Heart left ventricle (tissue), 13 donors: ENCODE data around the gene WDR87.

Source experiments
- POLR2A ChIP-seq, 2 donors: fragments of 450-650 bp; IDR thresholded peaks; one replicate each; pipeline ENCODE4 v1.6.1; 2017; ENCODE audit warnings: antibody characterized with exemption in 2 of 2, mild to moderate bottlenecking in 2 of 2, moderate library complexity in 2 of 2
- TF ChIP-seq, protein P1 (sequence below), 12 donors: fragments of 200-600 bp; sonication (generic) in 4 of 12; IDR thresholded peaks; one replicate each; pipeline versions ENCODE4 v1.5.0 to v1.8.0; 2018 to 2022; ENCODE audit warnings: antibody characterized with exemption in 12 of 12, mild to moderate bottlenecking in 5 of 12
- donor health status: ischemic (EF 13 %, LVEDD 7.1; RV severe dilation, severe dysfunction).
- donor health status: DM: no; HTN: yes; CAD: no.
- donor health status: DM: no; HTN: no; CAD: no.
- donor health status: ischemic (EF 25% LVEDD 6.9; RV normal size, moderate dysfunction).
- donor health status: ischemic (EF 25% LVEDD 5.7; RV mildly dilated, moderate dysfunction).
- donor health status: ischemic (EF 35%, LVEDD 5.7; RV mildly dilated, moderate dysfunction).
- donor health status: nonischemic (EF 11% LVEDD 7.7; RV severe dilation, severe dysfunction).
- donor health status: DM: yes; HTN: yes; CAD: no.
- donor health status: PGD.
- donor health status: ischemic (EF 29% LVEDD 5.4; RV normal size, mild dysfunction).
- donor health status: nonischemic (EF 23%, LVEDD 6.1; RV moderate dilation, normal function).

- TF ChIP-seq, protein P1, sequence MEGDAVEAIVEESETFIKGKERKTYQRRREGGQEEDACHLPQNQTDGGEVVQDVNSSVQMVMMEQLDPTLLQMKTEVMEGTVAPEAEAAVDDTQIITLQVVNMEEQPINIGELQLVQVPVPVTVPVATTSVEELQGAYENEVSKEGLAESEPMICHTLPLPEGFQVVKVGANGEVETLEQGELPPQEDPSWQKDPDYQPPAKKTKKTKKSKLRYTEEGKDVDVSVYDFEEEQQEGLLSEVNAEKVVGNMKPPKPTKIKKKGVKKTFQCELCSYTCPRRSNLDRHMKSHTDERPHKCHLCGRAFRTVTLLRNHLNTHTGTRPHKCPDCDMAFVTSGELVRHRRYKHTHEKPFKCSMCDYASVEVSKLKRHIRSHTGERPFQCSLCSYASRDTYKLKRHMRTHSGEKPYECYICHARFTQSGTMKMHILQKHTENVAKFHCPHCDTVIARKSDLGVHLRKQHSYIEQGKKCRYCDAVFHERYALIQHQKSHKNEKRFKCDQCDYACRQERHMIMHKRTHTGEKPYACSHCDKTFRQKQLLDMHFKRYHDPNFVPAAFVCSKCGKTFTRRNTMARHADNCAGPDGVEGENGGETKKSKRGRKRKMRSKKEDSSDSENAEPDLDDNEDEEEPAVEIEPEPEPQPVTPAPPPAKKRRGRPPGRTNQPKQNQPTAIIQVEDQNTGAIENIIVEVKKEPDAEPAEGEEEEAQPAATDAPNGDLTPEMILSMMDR (IDR thresholded peaks at IDR 0.05): no peak
- TF ChIP-seq POLR2A (IDR thresholded peaks at IDR 0.05): no peak
These were observed 28.9 kb upstream of the WDR87 start for GRCh38 chr19:37935341-37935740.
